Mucosa of descending colon (tissue), 3 donors: Measurements from ENCODE around the gene FARS2. TPM values are rescaled to one million over a fixed set of nuclear protein-coding genes. Genes with fewer than 3 reads are reported as not detected.

ENCODE experiments used
- ATAC-seq: fragments of 200-7000 bp; cut with Tn5 transposase; one replicate; pipeline ENCODE4 v1.9.1; 2020; ENCODE audit warnings: mild to moderate bottlenecking, moderate library complexity
- DNase-seq, 3 donors: peaks; one replicate each; pipeline ENCODE4 v3.0.0-alpha.2; 2020
- H3K36me3 ChIP-seq: fragments of 200-600 bp; one replicate; pipeline ENCODE4 v1.8.0; 2021; ENCODE audit warnings: low read depth, mild to moderate bottlenecking
- H3K4me1 ChIP-seq: fragments of 200-600 bp; one replicate; pipeline ENCODE4 v1.8.0; 2021; ENCODE audit warnings: low read depth, mild to moderate bottlenecking
- H3K4me3 ChIP-seq: fragments of 200-600 bp; one replicate; pipeline ENCODE4 v1.8.0; 2021; ENCODE audit warnings: mild to moderate bottlenecking
- H3K9me3 ChIP-seq: fragments of 200-600 bp; one replicate; pipeline ENCODE4 v1.8.0; 2021; ENCODE audit warnings: mild to moderate bottlenecking
- CTCF ChIP-seq: fragments of 200-600 bp; IDR thresholded peaks from one replicate; pipeline ENCODE4 v1.8.0; 2022; ENCODE audit warnings: antibody characterized with exemption, mild to moderate bottlenecking
- intact Hi-C, 2 donors: fragments of 100-400 bp; cut with DNase I in 1 of 2; cut with micrococcal nuclease in 1 of 2; formaldehyde crosslinking; loops; one replicate each; pipeline versions ENCODE4 v1.11.0 to v1.11.1; 2022; cut with DNase I, micrococcal nuclease
- total RNA-seq, 3 donors: library from RNA; stranded (reverse); fragmentation: NEBNext Ultra II Directional in 2 of 3; extraction: Animal tissue kit (Norgen Biotek cat#: 25700) in 2 of 3; gene quantifications; one replicate each; pipeline versions ENCODE4 v1.2.1 to v1.2.4, GENCODE V29; 2021 to 2023
- donor health status: DM: no; HTN: no; CAD: no; lungs with moderate emphysema.
- donor health status: DM: no; HTN: no; CAD: no.
- donor health status: DM: no; HTN: yes; CAD: no.

FARS2 gene
- total RNA-seq, 3 donors from 2014 or later: 15.2 to 21.6 (median 17.2) TPM

- no peak for TF ChIP-seq CTCF
- Histone ChIP-seq H3K9me3 (no peaks in the 10 kb centered on the region), H3K36me3 (no peaks in the 10 kb centered on the region), H3K4me1 (no peaks in the 10 kb centered on the region), H3K4me3 (no peak overlapping the region)
- intact Hi-C loops: no loop called here
- no peak for ATAC-seq
- no peak for DNase-seq
Measured at GRCh38 chr6:5359417-5359816, 98.1 kb downstream of the FARS2 start.

GRCh38 chr6:5361396-5361795 is 100.1 kb downstream of the FARS2 start:
- DNase-seq (no peak), ATAC-seq (no peak)
- Histone ChIP-seq H3K4me3 (no peak overlapping the region), H3K4me1 (no peaks in the 10 kb centered on the region), H3K9me3 (no peaks in the 10 kb centered on the region), H3K36me3 (no peaks in the 10 kb centered on the region)
- no peak for TF ChIP-seq CTCF
- intact Hi-C loops: no loop called here

- peak; percentile 42 for ATAC-seq
Measured at GRCh38 chr6:5365436-5366195, 104.3 kb downstream of the FARS2 start.

GRCh38 chr6:5366941-5367340 is 105.6 kb downstream of the FARS2 start:
- DNase-seq (no peak), ATAC-seq (no peak)
- H3K4me1 ChIP-seq: peaks cover 4% of the 10 kb centered on the region
- H3K4me3 ChIP-seq: no peak overlapping the region
- intact Hi-C loops: no loop called here
- H3K9me3 ChIP-seq: no peaks in the 10 kb centered on the region
- no peaks in the 10 kb centered on the region for H3K36me3 ChIP-seq
- TF ChIP-seq CTCF: no peak

More at GRCh38 chr6:5365436-5366195, 104.3 kb downstream of the FARS2 start:
- Histone ChIP-seq H3K4me1 (peaks cover 4% of the 10 kb centered on the region), H3K4me3 (no peak overlapping the region), H3K9me3 (no peaks in the 10 kb centered on the region), H3K36me3 (no peaks in the 10 kb centered on the region)
- intact Hi-C loops: no loop called here
- DNase-seq: peak in 1 of 3 donors; percentile 14
- no peak for TF ChIP-seq CTCF

- Histone ChIP-seq H3K36me3 (no peaks in the 10 kb centered on the region), H3K4me3 (no peak overlapping the region), H3K9me3 (no peaks in the 10 kb centered on the region), H3K4me1 (peaks cover 4% of the 10 kb centered on the region)
- DNase-seq: no peak
- intact Hi-C loops: no loop called here
- TF ChIP-seq CTCF: no peak
- no peak for ATAC-seq
Measured at GRCh38 chr6:5367510-5367909, 106.2 kb downstream of the FARS2 start.

- ATAC-seq (no peak), DNase-seq (no peak)
- no peak overlapping the region for H3K4me3 ChIP-seq
- no peaks in the 10 kb centered on the region for H3K9me3 ChIP-seq
- H3K36me3 ChIP-seq: no peaks in the 10 kb centered on the region
- no peak for TF ChIP-seq CTCF
- intact Hi-C loops: no loop called here
- H3K4me1 ChIP-seq: no peaks in the 10 kb centered on the region
Measured at GRCh38 chr6:5373430-5373829, 112.1 kb downstream of the FARS2 start.
